BLaER1 (cell line): ENCODE results near the gene MOV10L1.

Source experiments
- H3K27ac ChIP-seq: shearing (Covaris generic); formaldehyde crosslinking; 2 replicates; pipeline ENCODE4 v1.8.1; 2022
- H3K27me3 ChIP-seq: shearing (Covaris generic); formaldehyde crosslinking; 2 replicates; pipeline ENCODE4 v1.8.1; 2022
- H3K36me3 ChIP-seq: shearing (Covaris generic); formaldehyde crosslinking; 2 replicates; pipeline ENCODE4 v1.8.1; 2022
- H3K4me1 ChIP-seq: shearing (Covaris generic); formaldehyde crosslinking; 2 replicates; pipeline ENCODE4 v1.8.1; 2022
- H3K4me2 ChIP-seq: shearing (Covaris generic); formaldehyde crosslinking; 2 replicates; pipeline ENCODE4 v1.8.1; 2022
- H3K4me3 ChIP-seq: shearing (Covaris generic); formaldehyde crosslinking; 2 replicates; pipeline ENCODE4 v1.8.1; 2022
- H3K9ac ChIP-seq: shearing (Covaris generic); formaldehyde crosslinking; 2 replicates; pipeline ENCODE4 v1.8.1; 2022
- H3K9me3 ChIP-seq: shearing (Covaris generic); formaldehyde crosslinking; 2 replicates; pipeline ENCODE4 v1.8.1; 2022
- H4K20me1 ChIP-seq: shearing (Covaris generic); formaldehyde crosslinking; 2 replicates; pipeline ENCODE4 v1.8.1; 2022
- Cebpa-rat ChIP-seq: shearing (Covaris generic); IDR thresholded peaks from 2 replicates; pipeline ENCODE4 v1.8.1; 2022

Gene MOV10L1

DNA sequence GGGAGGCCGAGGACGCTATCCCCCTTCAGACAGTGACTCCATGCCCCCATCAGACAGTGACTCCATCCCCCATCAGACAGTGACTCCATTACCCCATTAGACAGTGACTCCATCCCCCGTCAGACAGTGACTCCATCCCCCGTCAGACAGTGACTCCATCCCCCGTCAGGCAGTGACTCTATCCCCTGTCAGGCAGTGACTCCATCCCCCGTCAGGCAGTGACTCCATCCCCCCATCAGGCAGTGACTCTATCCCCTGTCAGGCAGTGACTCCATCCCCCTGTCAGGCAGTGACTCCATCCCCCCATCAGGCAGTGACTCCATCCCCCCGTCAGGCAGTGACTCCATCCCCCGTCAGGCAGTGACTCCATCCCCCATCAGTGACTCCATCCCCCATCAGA lies 22.6 kb upstream of the MOV10L1 start:
- H3K4me2 ChIP-seq: peak overlapping the region; percentile 38

DNA sequence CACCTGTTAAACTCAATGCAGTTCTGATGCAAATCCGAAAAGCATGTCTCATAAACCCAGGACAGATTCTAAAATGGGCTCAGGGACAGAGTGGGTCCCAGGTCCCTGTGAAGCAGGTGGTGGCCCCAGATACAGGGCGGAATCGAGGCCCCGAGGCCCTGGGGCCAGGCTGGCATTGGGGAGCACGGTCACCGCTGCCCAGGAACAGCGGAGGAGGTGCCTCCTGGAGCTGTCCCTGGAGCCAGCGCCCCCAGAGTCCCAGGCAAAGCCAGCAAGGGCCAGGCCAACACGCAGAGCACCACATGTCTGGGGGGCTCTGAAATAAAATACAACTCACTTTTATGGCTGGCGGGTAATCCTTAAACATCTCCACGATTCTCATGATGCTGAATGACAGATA lies 21.7 kb upstream of the MOV10L1 start:
- Histone ChIP-seq H3K9ac (no peak overlapping the region), H3K4me1 (peaks cover 21% of the 10 kb centered on the region), H3K27ac (no peak overlapping the region), H3K9me3 (no peaks in the 10 kb centered on the region), H3K4me3 (no peak overlapping the region), H3K36me3 (no peaks in the 10 kb centered on the region), H3K4me2 (no peak overlapping the region), H4K20me1 (no peaks in the 10 kb centered on the region), H3K27me3 (no peaks in the 10 kb centered on the region)
- TF ChIP-seq Cebpa-rat: no peak

More for the DNA sequence above, 22.6 kb upstream of the MOV10L1 start:
- Histone ChIP-seq H3K4me1 (peaks cover 21% of the 10 kb centered on the region), H3K4me3 (no peak overlapping the region), H3K36me3 (no peaks in the 10 kb centered on the region), H3K27ac (no peak overlapping the region), H3K9me3 (no peaks in the 10 kb centered on the region), H4K20me1 (no peaks in the 10 kb centered on the region), H3K27me3 (no peaks in the 10 kb centered on the region), H3K9ac (no peak overlapping the region)
- TF ChIP-seq Cebpa-rat: no peak

DNA sequence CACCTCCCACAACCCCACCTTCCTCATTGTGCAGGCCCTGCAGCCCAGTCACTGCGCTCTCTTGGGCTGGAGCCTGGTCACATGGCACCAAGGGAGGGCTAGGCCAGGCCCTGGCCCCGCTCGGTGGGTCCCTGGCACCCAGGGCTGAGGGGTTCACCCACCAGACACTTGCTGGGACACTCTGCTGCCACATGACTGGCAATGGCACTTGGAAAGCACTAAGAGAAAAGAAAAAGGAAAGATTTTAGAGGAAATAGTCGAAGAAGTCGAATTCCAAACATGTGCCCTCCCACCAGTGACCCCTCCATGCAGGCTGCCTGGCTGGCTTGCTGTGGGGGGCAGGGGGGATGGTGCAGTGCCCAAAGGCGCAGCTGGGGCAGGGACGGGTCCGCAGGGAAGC lies 19.4 kb upstream of the MOV10L1 start:
- H3K9me3 ChIP-seq: no peaks in the 10 kb centered on the region
- no peak overlapping the region for H3K4me2 ChIP-seq
- H3K27me3 ChIP-seq: no peaks in the 10 kb centered on the region
- no peaks in the 10 kb centered on the region for H4K20me1 ChIP-seq
- H3K4me3 ChIP-seq: no peak overlapping the region
- TF ChIP-seq Cebpa-rat: no peak
- no peaks in the 10 kb centered on the region for H3K36me3 ChIP-seq
- no peak overlapping the region for H3K27ac ChIP-seq
- H3K9ac ChIP-seq: no peak overlapping the region
- H3K4me1 ChIP-seq: peaks cover 33% of the 10 kb centered on the region

DNA sequence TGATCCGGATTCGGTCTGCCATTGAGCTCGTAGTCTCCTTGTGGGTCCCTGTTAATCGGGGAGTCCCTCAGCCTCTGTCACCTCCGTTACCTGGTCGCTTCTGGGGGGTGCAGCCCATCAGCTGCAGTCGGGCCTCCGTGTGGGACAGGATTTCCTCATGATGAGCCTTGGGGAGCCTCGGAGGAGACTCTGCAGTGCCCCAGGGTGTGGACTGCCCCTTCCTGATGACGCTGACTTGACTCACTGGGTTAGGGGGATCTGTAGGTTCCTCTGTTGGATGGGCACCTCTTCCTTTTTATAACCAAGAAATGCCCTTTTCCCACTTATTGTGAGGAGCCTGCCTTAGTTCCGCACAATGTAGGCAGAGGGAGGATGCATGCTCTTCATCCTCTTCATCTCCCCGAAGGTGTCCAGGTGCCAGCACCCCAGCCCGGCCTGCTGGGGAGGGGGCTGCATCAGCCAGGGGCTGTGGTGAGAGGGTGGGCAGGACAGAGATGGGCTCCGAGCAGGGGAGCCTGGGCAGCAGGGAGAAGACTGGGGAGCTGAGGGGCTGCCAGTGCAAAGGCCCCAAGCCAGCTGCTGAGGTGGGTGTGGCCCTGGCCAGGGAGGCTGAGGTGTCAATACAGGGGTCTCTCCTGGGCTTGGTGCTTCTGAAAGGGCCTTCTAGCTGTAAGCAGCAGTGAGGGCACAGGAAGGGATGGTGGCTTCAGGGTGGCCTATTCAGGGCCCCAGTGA lies 18.2 kb upstream of the MOV10L1 start:
- H3K4me3 ChIP-seq: no peak overlapping the region
- no peak overlapping the region for H3K9ac ChIP-seq
- no peaks in the 10 kb centered on the region for H3K36me3 ChIP-seq
- H3K9me3 ChIP-seq: no peaks in the 10 kb centered on the region
- no peak overlapping the region for H3K4me2 ChIP-seq
- no peak for TF ChIP-seq Cebpa-rat
- H4K20me1 ChIP-seq: no peaks in the 10 kb centered on the region
- H3K27me3 ChIP-seq: no peaks in the 10 kb centered on the region
- no peak overlapping the region for H3K27ac ChIP-seq
- peaks cover 34% of the 10 kb centered on the region for H3K4me1 ChIP-seq

DNA sequence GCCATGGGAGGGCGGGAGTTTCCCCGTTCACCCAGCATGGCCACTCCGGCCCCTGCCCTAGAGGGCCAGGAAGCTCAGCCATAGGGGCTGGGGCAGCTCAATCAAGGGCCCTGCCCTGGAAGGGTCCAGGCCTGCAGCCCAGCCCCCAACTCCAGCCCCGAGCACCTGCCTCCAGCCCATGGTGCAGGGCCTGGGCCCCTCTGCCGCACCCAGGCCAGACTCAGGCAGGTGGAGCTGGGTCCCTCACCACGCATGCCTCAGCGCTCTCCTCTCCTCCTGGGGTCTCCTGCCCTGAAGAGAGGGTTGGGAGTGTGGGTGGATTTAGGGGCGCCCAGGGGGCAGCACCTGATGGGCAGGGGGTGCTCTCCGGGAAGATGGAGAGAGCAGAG lies 17.6 kb upstream of the MOV10L1 start:
- no peak overlapping the region for H3K9ac ChIP-seq
- no peaks in the 10 kb centered on the region for H3K36me3 ChIP-seq
- no peak overlapping the region for H3K4me3 ChIP-seq
- H3K4me1 ChIP-seq: peaks cover 34% of the 10 kb centered on the region
- H3K4me2 ChIP-seq: no peak overlapping the region
- no peaks in the 10 kb centered on the region for H3K9me3 ChIP-seq
- no peak for TF ChIP-seq Cebpa-rat
- no peaks in the 10 kb centered on the region for H4K20me1 ChIP-seq
- H3K27ac ChIP-seq: no peak overlapping the region
- no peaks in the 10 kb centered on the region for H3K27me3 ChIP-seq

DNA sequence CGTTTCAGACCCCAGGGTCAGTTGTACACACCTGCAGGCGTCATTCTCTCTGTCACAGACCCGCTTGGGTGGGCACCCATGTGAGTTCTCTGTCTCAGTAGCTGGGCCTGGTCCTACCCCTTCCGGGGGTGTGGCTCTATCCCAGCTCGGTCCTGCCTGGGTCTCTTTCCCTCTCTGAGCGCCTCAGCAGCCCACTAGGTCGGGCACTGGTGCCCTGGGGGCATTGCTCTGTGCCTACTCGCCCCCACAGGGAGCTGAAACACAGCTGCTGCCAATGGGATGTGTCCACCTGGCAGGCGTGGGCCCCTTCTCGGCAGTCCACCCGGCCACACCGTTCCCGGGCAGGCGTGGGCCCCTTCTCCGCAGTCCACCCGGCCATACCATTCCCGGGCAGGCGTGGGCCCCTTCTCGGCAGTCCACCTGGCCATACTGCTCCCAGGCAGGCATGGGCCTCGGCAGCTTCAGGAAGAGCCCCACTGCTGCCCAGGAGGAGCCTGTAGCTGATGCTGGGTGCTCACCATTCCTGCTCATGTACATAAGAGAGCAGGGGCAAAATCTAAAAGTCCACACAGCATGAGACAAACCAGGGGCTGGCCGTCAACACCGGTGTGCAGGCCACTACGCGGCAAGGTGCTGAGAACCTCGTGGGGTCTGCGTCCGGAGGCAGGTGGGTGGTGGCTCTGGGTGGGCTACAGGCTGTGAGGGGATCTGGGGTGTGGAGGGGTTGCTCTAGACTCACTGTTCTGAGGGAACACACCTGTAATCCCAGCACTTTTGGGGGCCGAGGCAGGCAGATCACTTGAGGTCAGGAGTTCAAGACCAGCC lies 16.9 kb upstream of the MOV10L1 start:
- Histone ChIP-seq H3K4me1 (peaks cover 38% of the 10 kb centered on the region), H3K27me3 (no peaks in the 10 kb centered on the region), H3K4me3 (no peak overlapping the region), H3K4me2 (no peak overlapping the region), H4K20me1 (no peaks in the 10 kb centered on the region), H3K9ac (no peak overlapping the region), H3K36me3 (no peaks in the 10 kb centered on the region), H3K9me3 (no peaks in the 10 kb centered on the region), H3K27ac (no peak overlapping the region)
- no peak for TF ChIP-seq Cebpa-rat

DNA sequence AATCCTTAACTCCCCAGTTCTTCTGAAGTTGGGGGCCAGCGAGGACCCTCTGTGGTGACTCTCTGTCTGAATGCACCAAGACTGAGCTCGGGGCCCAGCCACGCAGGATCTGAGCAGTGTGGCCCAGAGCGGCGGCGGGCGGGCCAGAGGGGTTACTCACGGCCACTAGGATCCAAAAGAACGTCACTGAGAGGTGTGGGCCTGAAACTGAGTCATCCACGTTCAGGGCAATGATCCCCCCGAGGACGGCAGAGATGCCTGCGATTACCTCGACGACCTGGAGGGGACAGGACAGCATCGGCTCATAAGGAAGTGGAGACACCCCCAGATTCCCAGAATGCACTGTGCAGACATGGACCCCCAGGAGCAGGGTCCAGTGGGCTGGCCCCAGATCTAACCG lies 15.8 kb upstream of the MOV10L1 start:
- Histone ChIP-seq H3K27ac (no peak overlapping the region), H3K9ac (no peak overlapping the region), H3K4me1 (peaks cover 49% of the 10 kb centered on the region), H3K9me3 (no peaks in the 10 kb centered on the region), H3K27me3 (no peaks in the 10 kb centered on the region), H4K20me1 (no peaks in the 10 kb centered on the region), H3K4me2 (no peak overlapping the region), H3K4me3 (no peak overlapping the region), H3K36me3 (no peaks in the 10 kb centered on the region)
- no peak for TF ChIP-seq Cebpa-rat

DNA sequence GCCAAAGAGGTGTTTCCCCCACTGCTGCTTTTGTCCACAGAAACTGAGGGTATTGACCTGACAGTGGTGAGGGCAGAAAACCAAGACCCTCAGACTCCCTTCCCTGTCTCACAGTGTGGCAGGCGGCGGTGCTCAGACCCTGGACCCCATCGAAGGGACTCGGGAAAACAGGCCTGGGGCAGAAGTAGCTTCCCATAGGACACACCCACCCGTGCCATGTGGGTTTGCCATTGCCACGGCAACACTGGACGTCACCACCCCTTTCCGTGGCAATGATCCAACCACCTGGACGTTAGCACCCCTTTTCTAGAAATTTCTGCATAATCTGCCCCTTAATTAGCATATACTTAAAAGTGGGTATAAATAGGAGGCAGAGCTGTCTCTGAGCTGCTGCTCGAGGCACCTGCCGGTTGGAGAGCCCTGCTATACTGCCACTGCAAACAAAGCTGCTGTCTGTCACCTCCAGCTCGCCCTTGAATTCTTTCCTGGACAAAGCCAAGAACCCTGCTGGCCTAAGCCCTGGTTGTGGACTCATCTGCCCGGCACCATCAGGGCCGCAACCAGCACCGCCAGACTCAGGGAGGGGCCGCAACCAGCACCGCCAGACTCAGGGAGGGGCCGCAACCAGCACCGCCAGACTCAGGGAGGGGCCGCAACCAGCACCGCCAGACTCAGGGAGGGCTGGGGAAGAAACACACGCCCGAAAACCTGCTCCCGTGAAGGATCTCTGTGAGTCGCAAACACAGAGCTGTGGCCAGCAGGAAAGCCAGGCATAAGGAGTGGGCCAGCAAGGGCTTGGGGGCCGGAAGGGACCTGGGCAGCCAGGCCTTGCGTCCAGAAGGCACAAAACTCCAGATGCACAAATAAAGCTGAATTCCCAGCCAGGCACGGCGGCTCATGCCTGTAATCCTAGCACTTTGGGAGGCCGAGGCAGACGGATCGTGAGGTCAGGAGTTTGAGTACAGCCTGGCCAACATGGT lies 15.0 kb upstream of the MOV10L1 start:
- Histone ChIP-seq H3K9ac (no peak overlapping the region), H3K4me2 (peak overlapping the region; percentile 76), H3K27me3 (no peaks in the 10 kb centered on the region), H3K4me3 (no peak overlapping the region), H3K27ac (no peak overlapping the region), H3K4me1 (peaks cover 50% of the 10 kb centered on the region), H4K20me1 (no peaks in the 10 kb centered on the region), H3K36me3 (no peaks in the 10 kb centered on the region), H3K9me3 (no peaks in the 10 kb centered on the region)
- TF ChIP-seq Cebpa-rat: no peak

DNA sequence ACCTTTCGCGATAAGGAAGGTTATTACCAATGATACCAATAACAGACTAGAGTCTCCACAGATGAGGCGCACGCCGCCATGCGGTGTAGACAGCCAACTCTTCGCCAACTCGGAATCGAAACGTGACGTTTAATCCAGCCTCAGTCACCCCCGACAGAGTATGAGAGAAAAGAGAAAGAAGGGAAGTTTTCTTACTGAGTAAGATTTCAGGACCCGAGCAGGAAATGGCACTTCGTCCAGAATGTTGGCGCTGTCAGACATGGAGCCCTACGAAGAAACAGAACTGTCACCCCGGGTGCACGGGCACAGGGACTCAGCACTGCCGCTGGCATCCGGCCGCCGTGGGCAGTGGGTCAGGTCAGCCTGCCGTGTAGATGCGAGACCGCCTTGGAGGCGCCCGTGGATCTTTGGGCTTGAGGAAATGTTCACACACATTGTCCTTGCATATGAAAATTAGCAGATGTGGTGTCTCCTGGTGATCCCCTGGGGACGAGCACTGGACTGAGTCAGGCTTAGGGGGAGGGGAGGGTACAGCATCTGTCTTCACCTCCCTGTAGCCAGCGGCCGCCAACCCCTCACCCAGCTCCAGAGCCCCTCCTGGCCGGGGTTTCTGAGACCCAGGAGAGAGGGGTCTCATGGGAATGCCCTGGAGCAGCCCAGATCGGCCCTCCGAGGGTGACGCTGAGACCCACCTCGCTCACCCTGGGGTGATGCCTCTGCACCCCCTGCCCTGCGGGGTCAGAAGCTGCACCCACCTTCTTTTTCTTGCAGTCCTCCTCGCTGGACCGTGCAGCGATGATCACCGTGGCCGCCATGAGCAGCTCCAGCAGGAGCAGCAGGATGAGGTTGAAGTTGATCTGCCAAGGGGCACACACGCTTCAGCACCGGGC lies 12.9 kb upstream of the MOV10L1 start:
- H3K9ac ChIP-seq: no peak overlapping the region
- no peak overlapping the region for H3K27ac ChIP-seq
- H3K4me2 ChIP-seq: peak overlapping the region; percentile 76
- peaks cover 50% of the 10 kb centered on the region for H3K4me1 ChIP-seq
- H3K36me3 ChIP-seq: no peaks in the 10 kb centered on the region
- no peaks in the 10 kb centered on the region for H4K20me1 ChIP-seq
- H3K4me3 ChIP-seq: no peak overlapping the region
- no peaks in the 10 kb centered on the region for H3K27me3 ChIP-seq
- no peak for TF ChIP-seq Cebpa-rat
- H3K9me3 ChIP-seq: no peaks in the 10 kb centered on the region
